Measurements from ENCODE around the gene FAM20B. TPM values are rescaled to one million over a fixed set of nuclear protein-coding genes. Genes with fewer than 3 reads are reported as not detected.
"Not testable (repeated sequence)": the region's sequence is repeated elsewhere in the genome, so short reads cannot be mapped to it uniquely, and the experiment has no call there.

Gene FAM20B
- total RNA-seq (10 to 100 TPM; 12.1 to 12.9 TPM), total RNA-seq (33.7 to 129 (median 86.1) reads per million in 172 experiments)
- 15.1 TPM for polyA plus RNA-seq (2013, experiment 1 of 2)
- 15.8 TPM for polyA plus RNA-seq (2013, experiment 2 of 2)

DNA sequence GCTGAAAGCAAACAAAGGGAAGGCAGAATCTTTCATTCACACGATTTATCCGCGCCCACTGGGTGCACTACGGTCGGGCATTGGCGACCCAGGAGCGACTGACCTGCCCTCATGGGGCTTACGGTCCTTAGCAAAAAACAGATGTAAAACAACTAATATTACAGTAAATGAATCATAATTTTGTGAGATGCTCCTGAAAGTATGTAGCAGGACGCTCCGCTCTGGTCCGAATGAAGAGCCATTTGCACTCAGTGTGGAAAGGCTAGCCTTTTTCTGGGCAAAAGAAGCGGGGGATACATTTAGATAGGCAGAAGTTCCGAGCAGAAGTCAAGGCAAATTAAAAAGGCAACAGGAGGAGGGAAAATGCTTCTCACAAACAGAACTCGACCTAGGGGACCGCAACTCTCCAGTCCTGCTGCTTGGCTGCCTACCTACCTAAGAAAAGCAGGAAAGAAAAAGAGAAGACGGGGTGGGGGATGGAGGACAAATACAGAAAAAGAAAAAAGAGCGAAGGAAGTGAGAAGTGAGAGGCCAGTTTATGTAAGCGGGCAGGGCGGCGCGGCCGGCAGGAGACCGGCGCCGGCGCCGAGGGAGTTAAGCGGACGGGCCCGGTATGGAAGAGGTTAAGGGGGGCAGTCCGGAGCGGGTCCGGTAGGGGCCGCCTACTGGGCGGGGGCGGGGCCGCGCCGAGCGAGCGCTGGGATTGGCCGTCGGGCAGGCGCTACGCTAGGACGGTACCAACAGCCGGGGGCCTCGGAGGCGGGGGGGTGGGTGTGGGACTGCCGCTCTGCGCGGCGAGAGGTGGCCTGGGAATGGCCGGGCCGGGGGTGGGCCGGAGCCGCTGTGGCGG lies at the start of gene FAM20B:
TSS of gene FAM20B (plus strand) at position 770 of the 850 bp plus-strand sequence. CDS start 17,954 bp downstream, outside the sequence.
- Mint-ChIP-seq H3K27ac (peak within 1 kb of the TSS; percentile 76), H3K4me3 (peak within 1 kb of the TSS; percentile 89), H3K27me3 (no peaks in the 10 kb centered on the region), H3K4me1 (ENCODE audit: low read depth) (peaks cover 48% of the 10 kb centered on the region), H3K36me3 (ENCODE audit: low read depth) (no peaks in the 10 kb centered on the region), H3K9me3 (no peaks in the 10 kb centered on the region)
- intact Hi-C loops (cut with DNase I, micrococcal nuclease) = loop anchor here (2.0 to 10.0 kb wide), 8 partner anchors 57 to 1607 kb away; partner anchors contain the start of genes AXDND1 (in 1 of the 2), QSOX1 (in 1 of the 2), TOR3A (in 1 of the 2) and XPR1 (in 1 of the 2)
- H3K4me1 ChIP-seq (ENCODE audit: insufficient read depth, low read length) = peaks cover 17% of the 10 kb centered on the region
- peak within 1 kb of the TSS; percentile 76 for H3K4me3 ChIP-seq (ENCODE audit: low read length)
- no peaks in the 10 kb centered on the region for H3K27me3 ChIP-seq (ENCODE audit: control insufficient read depth in 1 of 2, insufficient read depth in 2 of 2, low read length in 2 of 2)
- H3K27ac ChIP-seq (ENCODE audit: low read depth in 1 of 2, low read length in 2 of 2) = peak within 1 kb of the TSS; percentile 46 to 51
- no peak for TF ChIP-seq CTCF (IDR thresholded peaks at IDR 0.05)
- no peaks in the 10 kb centered on the region for H3K9me3 ChIP-seq (ENCODE audit: control insufficient read depth in 1 of 2, insufficient read depth in 1 of 2, low read length in 2 of 2)
- CTCF ChIA-PET = interaction anchor here (0.6 kb wide), 1 partner anchor 54 kb away, joined by 3 read pairs; no protein-coding TSS in a partner anchor
- H3K36me3 ChIP-seq (ENCODE audit: insufficient read depth, low read length) = no peaks in the 10 kb centered on the region
- ATAC-seq (ENCODE audit: poor library complexity) (peak; percentile 85), DNase-seq (peak; percentile 79 to 95 (median 90))
- POLR2A ChIA-PET = no interaction called here

DNA sequence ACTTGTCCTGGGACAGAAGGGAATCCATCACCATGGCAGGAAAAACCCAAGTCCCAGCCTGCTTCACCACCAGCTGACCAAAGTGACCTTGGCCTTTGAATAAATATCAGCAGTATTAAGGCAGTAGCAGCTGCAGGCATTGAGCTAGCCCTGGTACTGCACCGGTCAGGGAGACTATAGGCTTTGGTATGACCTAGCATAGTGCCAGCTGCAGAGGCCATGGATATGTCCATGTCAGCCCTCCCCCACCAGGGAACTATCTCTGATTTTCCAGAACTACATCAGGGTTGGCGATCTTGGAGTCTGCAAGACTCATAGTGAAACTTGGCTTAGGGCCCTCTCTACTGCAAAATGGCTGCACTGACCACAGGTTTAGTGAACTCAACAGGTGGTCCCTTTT lies 49.2 kb upstream of the FAM20B start:
- Mint-ChIP-seq H3K27ac (no peak overlapping the region), H3K36me3 (ENCODE audit: low read depth) (no peaks in the 10 kb centered on the region), H3K27me3 (peaks cover 6% of the 10 kb centered on the region), H3K9me3 (peaks cover 10% of the 10 kb centered on the region), H3K4me1 (ENCODE audit: low read depth) (no peaks in the 10 kb centered on the region), H3K4me3 (no peak overlapping the region)
- DNase-seq (no peak), ATAC-seq (ENCODE audit: poor library complexity) (no peak)
- H3K9me3 ChIP-seq (ENCODE audit: control insufficient read depth in 1 of 2, insufficient read depth in 1 of 2, low read length in 2 of 2) = peaks cover 16 to 17% of the 10 kb centered on the region in 2 experiments
- intact Hi-C loops (cut with DNase I, micrococcal nuclease) = no loop called here
- peaks cover 8% of the 10 kb centered on the region for H3K4me1 ChIP-seq (ENCODE audit: insufficient read depth, low read length)
- POLR2A ChIA-PET = no interaction called here
- H3K27me3 ChIP-seq (ENCODE audit: control insufficient read depth in 1 of 2, insufficient read depth in 2 of 2, low read length in 2 of 2) = no peaks in the 10 kb centered on the region
- no peak for TF ChIP-seq CTCF (IDR thresholded peaks at IDR 0.05)
- CTCF ChIA-PET = no interaction called here
- H3K27ac ChIP-seq (ENCODE audit: low read depth in 1 of 2, low read length in 2 of 2) = no peak overlapping the region
- no peak overlapping the region for H3K4me3 ChIP-seq (ENCODE audit: low read length)
- H3K36me3 ChIP-seq (ENCODE audit: insufficient read depth, low read length) = no peaks in the 10 kb centered on the region

DNA sequence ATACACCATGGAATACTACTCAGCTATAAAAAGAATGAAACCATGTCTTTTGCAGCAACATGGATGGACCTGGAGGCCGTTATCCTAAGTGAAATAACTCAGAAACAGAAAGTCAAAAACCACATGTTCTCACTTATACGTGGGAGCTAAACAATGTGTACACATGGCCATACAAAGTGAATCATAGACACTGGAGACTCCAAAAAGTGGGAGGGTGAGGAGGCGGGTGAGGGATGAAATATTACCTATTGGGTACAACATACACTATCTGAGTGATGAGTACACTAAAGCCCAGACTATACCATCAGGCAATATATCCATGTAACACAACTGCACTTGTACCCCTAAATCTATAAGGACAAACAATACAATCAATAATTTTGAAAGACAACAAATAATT lies 39.5 kb upstream of the FAM20B start:
- Mint-ChIP-seq H3K9me3 (peaks cover 3% of the 10 kb centered on the region), H3K27ac (no peak overlapping the region), H3K27me3 (no peaks in the 10 kb centered on the region), H3K4me3 (no peak overlapping the region), H3K4me1 (ENCODE audit: low read depth) (no peaks in the 10 kb centered on the region), H3K36me3 (ENCODE audit: low read depth) (no peaks in the 10 kb centered on the region)
- H3K9me3 ChIP-seq (ENCODE audit: control insufficient read depth in 1 of 2, insufficient read depth in 1 of 2, low read length in 2 of 2) = no peaks in the 10 kb centered on the region
- no peaks in the 10 kb centered on the region for H3K4me1 ChIP-seq (ENCODE audit: insufficient read depth, low read length)
- CTCF ChIA-PET = no interaction called here
- no peak overlapping the region for H3K4me3 ChIP-seq (ENCODE audit: low read length)
- TF ChIP-seq CTCF (IDR thresholded peaks at IDR 0.05) = no peak
- DNase-seq (no peak), ATAC-seq (ENCODE audit: poor library complexity) (no peak)
- POLR2A ChIA-PET = no interaction called here
- no peaks in the 10 kb centered on the region for H3K36me3 ChIP-seq (ENCODE audit: insufficient read depth, low read length)
- H3K27ac ChIP-seq (ENCODE audit: low read depth in 1 of 2, low read length in 2 of 2) = no peak overlapping the region
- H3K27me3 ChIP-seq (ENCODE audit: control insufficient read depth in 1 of 2, insufficient read depth in 2 of 2, low read length in 2 of 2) = no peaks in the 10 kb centered on the region
- intact Hi-C loops (cut with DNase I, micrococcal nuclease) = no loop called here

- intact Hi-C loops (cut with DNase I, micrococcal nuclease); H3K4me1 ChIP-seq (ENCODE audit: insufficient read depth, low read length); H3K36me3 Mint-ChIP-seq (ENCODE audit: low read depth); H3K27me3 ChIP-seq (ENCODE audit: control insufficient read depth in 1 of 2, insufficient read depth in 2 of 2, low read length in 2 of 2); CTCF ChIA-PET; H3K4me1 Mint-ChIP-seq (ENCODE audit: low read depth); POLR2A ChIA-PET; DNase-seq; H3K27me3 Mint-ChIP-seq; H3K36me3 ChIP-seq (ENCODE audit: insufficient read depth, low read length); H3K4me3 Mint-ChIP-seq; H3K27ac Mint-ChIP-seq; H3K9me3 ChIP-seq (ENCODE audit: control insufficient read depth in 1 of 2, insufficient read depth in 1 of 2, low read length in 2 of 2); H3K4me3 ChIP-seq (ENCODE audit: low read length); ATAC-seq (ENCODE audit: poor library complexity); H3K9me3 Mint-ChIP-seq; H3K27ac ChIP-seq (ENCODE audit: low read depth in 1 of 2, low read length in 2 of 2): not testable (repeated sequence)
These were observed 37.5 kb upstream of the FAM20B start for GRCh38 chr1:178988198-178988597.

Data from CD4-positive, alpha-beta T cell (primary cell).